Ishikawa (cell line): ENCODE measurements around the gene NMU.

ENCODE experiments used
- CREB1 ChIP-seq: IDR thresholded peaks from 2 replicates; pipeline ENCODE4 v1.6.1; 2012; ENCODE audit warnings: low read depth
- EGR1 ChIP-seq: IDR thresholded peaks from 2 replicates; pipeline ENCODE4 v1.6.1; 2012
- FOXM1 ChIP-seq: IDR thresholded peaks from 2 replicates; pipeline ENCODE4 v1.6.1; 2012; ENCODE audit warnings: low read depth, borderline replicate concordance
- TAF1 ChIP-seq: IDR thresholded peaks from 2 replicates; pipeline ENCODE4 v1.6.1; 2012; ENCODE audit warnings: low read depth, mild to moderate bottlenecking
- TCF12 ChIP-seq: IDR thresholded peaks from 2 replicates; pipeline ENCODE4 v1.6.1; 2012; ENCODE audit warnings: low read depth

DNA sequence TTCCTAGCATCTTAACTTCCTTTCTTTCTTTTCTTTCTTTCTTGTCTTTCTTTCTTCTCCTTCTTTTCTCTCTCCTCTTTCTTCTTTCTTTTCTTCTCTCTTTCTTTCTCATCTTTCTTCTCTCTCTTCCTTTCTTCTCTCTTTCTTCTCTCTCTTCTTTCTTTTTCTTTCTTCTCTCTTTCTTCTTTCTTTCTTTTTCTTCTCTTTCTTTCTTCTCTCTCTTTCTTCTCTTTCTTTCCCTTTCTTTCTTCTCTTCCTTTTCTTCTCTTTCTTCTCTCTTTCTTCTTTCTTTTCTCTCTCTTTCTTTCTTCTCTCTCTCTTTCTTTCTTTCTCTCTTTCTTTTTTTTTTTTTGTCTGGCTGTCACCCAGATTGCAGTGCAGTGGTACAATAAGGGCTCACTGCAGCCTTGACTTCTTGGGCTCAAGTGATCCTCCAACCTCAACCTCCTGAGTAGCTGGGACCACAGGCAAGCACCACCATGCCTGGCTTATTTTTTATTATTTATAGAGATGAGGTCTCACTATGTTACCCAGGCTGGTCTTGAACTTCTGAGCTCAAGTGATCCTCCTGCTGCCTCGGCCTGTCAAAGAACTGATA lies 17.5 kb downstream of the NMU start:
- TF ChIP-seq EGR1 (no peak), CREB1 (no peak), FOXM1 (no peak), TAF1 (no peak), TCF12 (no peak)
